HEK293 (cell line): ENCODE results near the gene ADCK2.

Source experiments
- CTCF ChIA-PET: fragments of 350-600 bp; formaldehyde crosslinking; extraction: SDS; loops from one replicate; lab custom pipeline; 2021; ENCODE audit warnings: antibody characterized with exemption; lab: Yijun Ruan, JAX
- POLR2A ChIA-PET: fragments of 300-600 bp; formaldehyde crosslinking; extraction: SDS; loops from one replicate; lab custom pipeline; 2020; ENCODE audit warnings: antibody characterized with exemption, inconsistent platforms; lab: Yijun Ruan, JAX
- H3K27ac ChIP-seq: fragments of 200-500 bp; sonication (Bioruptor generic); 2 replicates; pipeline ENCODE4 v1.5.1; 2014; ENCODE audit warnings: low read depth, low read length, control low read depth, inconsistent platforms; ENCODE audit errors: extremely low read depth
- H3K36me3 ChIP-seq, 2 experiments: fragments of 200-500 bp in 1 of 2; sonication (Bioruptor generic) in 1 of 2; 1 replicate in 1 of 2; 2 replicates in 1 of 2; pipeline ENCODE4 v1.5.1; 2014 to 2017; ENCODE audit warnings: inconsistent platforms in 2 of 2, low read length in 2 of 2; ENCODE audit not compliant: control insufficient read depth in 2 of 2, insufficient read depth in 1 of 2
- H3K4me1 ChIP-seq: fragments of 200-500 bp; sonication (Bioruptor generic); 2 replicates; pipeline ENCODE4 v1.5.1; 2014; ENCODE audit warnings: mild to moderate bottlenecking, low read length, inconsistent platforms; ENCODE audit not compliant: control insufficient read depth, insufficient read depth
- H3K4me3 ChIP-seq: 2 replicates; pipeline ENCODE4 v1.5.1; 2011; ENCODE audit warnings: low read depth, mild to moderate bottlenecking, control low read depth, low read length, moderate library complexity
- H3K9me3 ChIP-seq: fragments of 200-500 bp; sonication (Bioruptor generic); 2 replicates; pipeline ENCODE4 v1.5.1; 2014; ENCODE audit warnings: low read depth, low read length, inconsistent platforms; ENCODE audit not compliant: control insufficient read depth, insufficient read depth
- FEZF1 ChIP-seq: fragments of 450-650 bp; formaldehyde crosslinking; IDR thresholded peaks from 2 replicates; pipeline ENCODE4 v1.5.1; 2016; ENCODE audit warnings: missing biosample characterization, missing genetic modification characterization
- SCRT2 ChIP-seq: fragments of 450-650 bp; formaldehyde crosslinking; IDR thresholded peaks from 2 replicates; pipeline ENCODE4 v1.5.1; 2016; ENCODE audit warnings: missing biosample characterization, missing genetic modification characterization
- SP3 ChIP-seq: fragments of 450-650 bp; formaldehyde crosslinking; IDR thresholded peaks from 2 replicates; pipeline ENCODE4 v1.5.1; 2016; ENCODE audit warnings: missing biosample characterization, missing genetic modification characterization
- YY1 ChIP-seq: fragments of 450-650 bp; formaldehyde crosslinking; IDR thresholded peaks from 2 replicates; pipeline ENCODE4 v1.5.1; 2018; ENCODE audit warnings: missing biosample characterization, missing genetic modification characterization
- ZFP69B ChIP-seq: fragments of 450-650 bp; formaldehyde crosslinking; IDR thresholded peaks from 2 replicates; pipeline ENCODE4 v1.5.1; 2016; ENCODE audit warnings: missing biosample characterization, missing genetic modification characterization
- ZNF350 ChIP-seq: fragments of 450-650 bp; formaldehyde crosslinking; IDR thresholded peaks from 2 replicates; pipeline ENCODE4 v1.5.0; 2017; ENCODE audit warnings: missing biosample characterization, mild to moderate bottlenecking, missing genetic modification characterization
- ZNF654 ChIP-seq: fragments of 450-650 bp; formaldehyde crosslinking; IDR thresholded peaks from 2 replicates; pipeline ENCODE4 v1.5.1; 2016; ENCODE audit warnings: low read depth, missing biosample characterization, missing genetic modification characterization
- ZNF76 ChIP-seq: fragments of 450-650 bp; formaldehyde crosslinking; IDR thresholded peaks from 2 replicates; pipeline ENCODE4; 2016; ENCODE audit warnings: low read depth, missing biosample characterization, missing genetic modification characterization, borderline replicate concordance
- TF ChIP-seq, protein P1 (sequence below): fragments of 450-650 bp; formaldehyde crosslinking; IDR thresholded peaks from 2 replicates; pipeline ENCODE4 v1.5.1; 2017; ENCODE audit warnings: missing biosample characterization, missing genetic modification characterization
- TF ChIP-seq, protein P2 (sequence below): fragments of 450-650 bp; formaldehyde crosslinking; IDR thresholded peaks from 2 replicates; pipeline ENCODE4 v1.5.1; 2016; ENCODE audit warnings: missing biosample characterization, missing genetic modification characterization
- TF ChIP-seq, protein P3 (sequence below): fragments of 450-650 bp; formaldehyde crosslinking; IDR thresholded peaks from 2 replicates; pipeline ENCODE4 v1.5.1; 2017; ENCODE audit warnings: missing biosample characterization, missing genetic modification characterization

ADCK2 gene

DNA sequence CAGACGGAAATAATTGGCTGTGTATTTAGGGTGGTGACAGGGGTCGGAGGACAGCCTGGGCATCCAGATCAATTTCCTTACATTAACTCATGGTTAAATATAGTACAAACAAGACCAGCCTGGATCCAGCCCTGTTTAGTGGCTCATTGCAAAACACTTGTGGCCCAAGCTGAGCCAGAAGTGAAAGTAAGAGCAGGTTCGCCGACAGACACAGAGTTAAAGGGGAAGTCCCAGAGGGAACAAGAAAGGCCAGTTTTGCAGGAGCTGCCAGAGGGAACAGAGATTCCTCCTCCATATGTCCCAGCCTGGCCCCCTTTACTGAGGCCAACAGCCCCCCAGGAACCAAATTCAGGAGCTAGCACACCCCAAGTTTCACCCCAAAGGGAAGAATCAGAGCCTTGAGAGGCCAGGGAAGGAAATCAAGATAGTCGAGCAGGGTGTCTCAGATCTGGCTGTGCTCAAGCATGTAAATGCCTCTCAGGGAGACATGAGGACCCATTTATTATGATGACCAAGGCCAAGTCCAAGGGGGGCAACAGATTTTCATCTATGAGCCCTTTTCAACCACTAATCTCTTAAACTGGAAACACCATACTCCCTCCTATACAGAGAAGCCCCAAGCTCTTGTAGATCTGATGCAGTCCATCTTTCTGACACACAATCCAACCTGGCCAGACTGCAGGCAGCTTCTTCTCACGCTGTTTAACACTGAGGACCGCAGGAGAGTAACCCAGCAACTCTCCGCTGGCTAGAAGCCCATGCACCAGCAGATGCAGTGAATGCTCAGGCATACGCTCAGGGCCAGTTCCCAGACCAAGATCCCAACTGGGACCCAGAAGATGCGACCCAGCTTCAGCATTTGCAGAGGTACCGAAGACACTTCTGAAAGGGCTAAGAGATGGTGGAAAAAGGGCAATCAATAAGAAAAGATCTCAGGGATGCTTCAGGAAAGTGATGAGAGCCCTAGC is 15.9 kb upstream of the ADCK2 start:
- CTCF ChIA-PET: interaction anchor here (1.0 to 1.2 kb wide), 2 partner anchors 9 to 140 kb away, joined by 3 read pairs; no protein-coding TSS in a partner anchor
- Histone ChIP-seq H3K9me3 (no peaks in the 10 kb centered on the region), H3K4me1 (no peaks in the 10 kb centered on the region), H3K27ac (no peak overlapping the region), H3K36me3 (no peaks in the 10 kb centered on the region), H3K4me3 (no peak overlapping the region)
- POLR2A ChIA-PET: no interaction called here
- TF ChIP-seq, protein P1, sequence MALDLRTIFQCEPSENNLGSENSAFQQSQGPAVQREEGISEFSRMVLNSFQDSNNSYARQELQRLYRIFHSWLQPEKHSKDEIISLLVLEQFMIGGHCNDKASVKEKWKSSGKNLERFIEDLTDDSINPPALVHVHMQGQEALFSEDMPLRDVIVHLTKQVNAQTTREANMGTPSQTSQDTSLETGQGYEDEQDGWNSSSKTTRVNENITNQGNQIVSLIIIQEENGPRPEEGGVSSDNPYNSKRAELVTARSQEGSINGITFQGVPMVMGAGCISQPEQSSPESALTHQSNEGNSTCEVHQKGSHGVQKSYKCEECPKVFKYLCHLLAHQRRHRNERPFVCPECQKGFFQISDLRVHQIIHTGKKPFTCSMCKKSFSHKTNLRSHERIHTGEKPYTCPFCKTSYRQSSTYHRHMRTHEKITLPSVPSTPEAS (tag by site-specific recombination): no peak
- TF ChIP-seq SCRT2 (tag by site-specific recombination): peak; percentile 50

DNA sequence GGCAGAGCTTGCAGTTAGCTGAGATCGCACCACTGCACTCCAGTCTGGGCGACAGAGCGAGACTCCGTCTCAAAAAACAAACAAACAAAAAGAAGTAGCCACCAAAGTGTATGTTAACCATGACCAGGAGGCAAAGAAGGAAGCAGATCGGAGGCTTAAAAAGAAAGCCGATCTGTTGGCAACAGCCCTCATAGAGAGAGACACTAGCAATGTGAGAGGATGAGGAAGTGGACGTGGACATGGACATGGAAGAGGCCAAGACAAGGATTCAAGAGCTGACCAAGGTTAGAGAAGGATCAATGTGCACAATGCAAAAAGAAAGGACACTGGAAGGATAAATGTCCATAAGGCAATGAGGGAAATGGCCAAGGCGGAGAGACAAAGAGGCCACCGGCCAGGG is 14.9 kb upstream of the ADCK2 start:
- CTCF ChIA-PET: interaction anchor here (0.7 kb wide), 1 partner anchor 153 kb away, joined by 4 read pairs; no protein-coding TSS in a partner anchor

DNA sequence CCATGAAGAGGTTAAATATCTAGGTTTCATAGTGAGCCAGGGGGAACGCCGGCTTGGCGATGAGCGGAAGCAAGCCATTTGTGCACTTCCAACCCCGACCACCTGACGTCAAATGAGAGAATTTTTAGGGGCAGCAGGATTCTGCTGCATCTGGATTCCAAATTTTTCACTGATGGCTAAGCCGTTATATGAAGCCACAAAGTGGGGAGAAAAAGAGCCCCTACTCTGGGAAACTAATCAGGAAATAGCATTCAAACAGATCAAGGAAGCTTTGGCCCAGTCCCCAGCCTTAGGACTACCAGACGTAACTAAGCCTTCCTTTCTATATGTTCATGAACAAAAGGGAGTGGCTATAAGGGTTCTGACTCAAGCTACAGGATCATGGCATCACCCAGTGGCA is 12.9 kb upstream of the ADCK2 start:
- Histone ChIP-seq H3K27ac (no peak overlapping the region), H3K4me3 (no peak overlapping the region)

More for the DNA sequence above, 14.9 kb upstream of the ADCK2 start:
- no peaks in the 10 kb centered on the region for H3K9me3 ChIP-seq
- H3K36me3 ChIP-seq: no peaks in the 10 kb centered on the region
- no peak overlapping the region for H3K27ac ChIP-seq
- POLR2A ChIA-PET: no interaction called here
- TF ChIP-seq ZNF350: no peak
- no peak overlapping the region for H3K4me3 ChIP-seq
- no peaks in the 10 kb centered on the region for H3K4me1 ChIP-seq

DNA sequence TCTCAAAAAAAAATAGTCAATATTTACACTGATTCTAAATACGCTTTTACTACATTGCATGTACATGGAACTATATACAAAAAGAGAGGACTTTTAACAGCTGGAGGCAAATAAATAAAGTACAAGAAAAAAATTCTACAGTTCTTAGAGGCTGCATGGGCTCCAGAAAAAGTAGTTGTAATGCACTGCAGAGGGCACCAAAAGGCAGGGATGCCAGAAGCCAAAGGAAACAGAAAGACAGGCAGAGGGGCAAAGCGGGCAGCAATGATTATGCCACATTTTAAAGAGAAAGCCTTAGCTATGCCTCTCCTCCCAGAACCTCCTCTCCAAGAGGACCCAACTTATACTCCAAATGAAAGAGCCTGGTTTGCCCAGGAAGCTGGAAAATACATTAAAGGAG is 11.6 kb upstream of the ADCK2 start:
- no peaks in the 10 kb centered on the region for H3K9me3 ChIP-seq
- H3K4me1 ChIP-seq: no peaks in the 10 kb centered on the region
- TF ChIP-seq ZFP69B (tag by site-specific recombination): no peak
- no peak for TF ChIP-seq YY1 (tag by site-specific recombination)
- peak; percentile 17; the same call in 1 of the 2 replicates for TF ChIP-seq ZNF654
- no peak for TF ChIP-seq ZNF76 (tag by site-specific recombination)
- TF ChIP-seq, protein P2, sequence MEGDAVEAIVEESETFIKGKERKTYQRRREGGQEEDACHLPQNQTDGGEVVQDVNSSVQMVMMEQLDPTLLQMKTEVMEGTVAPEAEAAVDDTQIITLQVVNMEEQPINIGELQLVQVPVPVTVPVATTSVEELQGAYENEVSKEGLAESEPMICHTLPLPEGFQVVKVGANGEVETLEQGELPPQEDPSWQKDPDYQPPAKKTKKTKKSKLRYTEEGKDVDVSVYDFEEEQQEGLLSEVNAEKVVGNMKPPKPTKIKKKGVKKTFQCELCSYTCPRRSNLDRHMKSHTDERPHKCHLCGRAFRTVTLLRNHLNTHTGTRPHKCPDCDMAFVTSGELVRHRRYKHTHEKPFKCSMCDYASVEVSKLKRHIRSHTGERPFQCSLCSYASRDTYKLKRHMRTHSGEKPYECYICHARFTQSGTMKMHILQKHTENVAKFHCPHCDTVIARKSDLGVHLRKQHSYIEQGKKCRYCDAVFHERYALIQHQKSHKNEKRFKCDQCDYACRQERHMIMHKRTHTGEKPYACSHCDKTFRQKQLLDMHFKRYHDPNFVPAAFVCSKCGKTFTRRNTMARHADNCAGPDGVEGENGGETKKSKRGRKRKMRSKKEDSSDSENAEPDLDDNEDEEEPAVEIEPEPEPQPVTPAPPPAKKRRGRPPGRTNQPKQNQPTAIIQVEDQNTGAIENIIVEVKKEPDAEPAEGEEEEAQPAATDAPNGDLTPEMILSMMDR (tag by site-specific recombination): 0 out of 2 replicates have a peak, but pooled peaks have one; percentile 30
- no peak for TF ChIP-seq FEZF1 (tag by site-specific recombination)
- TF ChIP-seq SP3: no peak
- H3K36me3 ChIP-seq: no peaks in the 10 kb centered on the region
- no peak overlapping the region for H3K27ac ChIP-seq
- ChIA-PET POLR2A (interaction anchor here (1.2 kb wide), 1 partner anchor 13 kb away, joined by 4 read pairs; no protein-coding TSS in a partner anchor), CTCF (interaction anchor here (0.6 to 3.5 kb wide), 8 partner anchors 8 to 351 kb away, joined by 3 to 10 read pairs (median 4); no protein-coding TSS in a partner anchor)
- no peak overlapping the region for H3K4me3 ChIP-seq

More for the DNA sequence above, 12.9 kb upstream of the ADCK2 start:
- Histone ChIP-seq H3K9me3 (no peaks in the 10 kb centered on the region), H3K4me1 (no peaks in the 10 kb centered on the region), H3K36me3 (no peaks in the 10 kb centered on the region)
- ChIA-PET CTCF (interaction anchor here (0.6 to 3.5 kb wide), 5 partner anchors 10 to 142 kb away, joined by 3 to 10 read pairs (median 5); no protein-coding TSS in a partner anchor), POLR2A (interaction anchor here (0.9 kb wide), 1 partner anchor 36 kb away, joined by 3 read pairs; the partner anchor contains the start of gene NDUFB2)
- TF ChIP-seq, protein P3, sequence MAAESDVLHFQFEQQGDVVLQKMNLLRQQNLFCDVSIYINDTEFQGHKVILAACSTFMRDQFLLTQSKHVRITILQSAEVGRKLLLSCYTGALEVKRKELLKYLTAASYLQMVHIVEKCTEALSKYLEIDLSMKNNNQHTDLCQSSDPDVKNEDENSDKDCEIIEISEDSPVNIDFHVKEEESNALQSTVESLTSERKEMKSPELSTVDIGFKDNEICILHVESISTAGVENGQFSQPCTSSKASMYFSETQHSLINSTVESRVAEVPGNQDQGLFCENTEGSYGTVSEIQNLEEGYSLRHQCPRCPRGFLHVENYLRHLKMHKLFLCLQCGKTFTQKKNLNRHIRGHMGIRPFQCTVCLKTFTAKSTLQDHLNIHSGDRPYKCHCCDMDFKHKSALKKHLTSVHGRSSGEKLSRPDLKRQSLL (tag by site-specific recombination): no peak
